Skeletal muscle satellite cell (primary cell): ENCODE data around the gene ASB18.

Experiments
- H3K27me3 ChIP-seq: 2 replicates; pipeline ENCODE4 v1.7.0; 2013; ENCODE audit warnings: low read length; ENCODE audit not compliant: control insufficient read depth, insufficient read depth
- H3K36me3 ChIP-seq: 2 replicates; pipeline ENCODE4 v1.7.0; 2013; ENCODE audit warnings: mild to moderate bottlenecking, control low read depth, low read length; ENCODE audit not compliant: insufficient read depth
- H3K4me1 ChIP-seq: 2 replicates; pipeline ENCODE4 v1.7.0; 2013; ENCODE audit warnings: low read length; ENCODE audit not compliant: control insufficient read depth, insufficient read depth
- H3K4me2 ChIP-seq: 2 replicates; pipeline ENCODE4 v1.7.0; 2013; ENCODE audit warnings: mild to moderate bottlenecking, low read length
- H3K4me3 ChIP-seq: 2 replicates; pipeline ENCODE4 v1.7.0; 2013; ENCODE audit warnings: low read length
- H3K9ac ChIP-seq: 2 replicates; pipeline ENCODE4 v1.7.0; 2013; ENCODE audit warnings: mild to moderate bottlenecking, low read depth, low read length, moderate library complexity
- H3K9me3 ChIP-seq: replicated peaks from 2 replicates; pipeline ENCODE4 v1.7.0; 2013; ENCODE audit warnings: mild to moderate bottlenecking, control low read depth, low read length

Gene ASB18

DNA sequence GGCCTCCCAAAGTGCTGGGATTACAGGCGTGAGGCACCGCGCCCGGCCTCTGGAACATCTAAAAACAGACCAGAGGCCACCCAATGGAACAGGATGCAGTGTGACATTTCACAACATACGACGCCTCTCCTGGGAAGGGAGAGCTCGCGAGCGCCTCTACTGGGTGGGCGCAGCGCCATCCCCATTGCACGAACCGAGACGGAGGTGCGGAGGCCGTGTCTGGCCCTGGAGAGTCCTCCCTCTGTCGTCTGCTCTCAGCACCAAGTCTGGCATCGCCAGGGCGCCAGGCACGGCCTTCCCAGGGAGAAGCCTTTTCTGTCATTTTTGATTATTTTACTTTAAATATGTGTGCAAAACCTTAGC is 86.6 kb downstream of the ASB18 start:
- Histone ChIP-seq H3K27me3 (peaks cover 23% of the 10 kb centered on the region), H3K9ac (no peak overlapping the region), H3K4me3 (no peak overlapping the region)

DNA sequence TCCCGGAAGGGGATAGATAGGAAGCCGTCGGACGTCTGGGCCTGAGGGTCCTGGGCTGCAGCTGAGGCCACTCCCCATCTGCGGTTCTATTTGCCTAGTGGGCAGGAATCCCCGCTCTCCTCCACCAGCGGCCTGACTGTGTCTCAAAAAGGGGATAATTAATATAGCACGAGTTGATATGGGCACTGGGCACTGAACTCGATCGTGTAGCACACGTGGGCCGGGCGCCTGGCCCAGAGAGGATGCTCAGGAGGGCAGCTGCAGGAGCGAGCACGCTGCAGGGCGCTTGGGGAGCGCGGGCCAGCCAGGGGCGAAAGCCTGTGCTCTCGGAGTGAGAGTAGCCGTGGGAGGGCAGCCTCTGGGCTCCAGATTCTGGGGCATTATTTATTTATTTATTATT is 87.3 kb downstream of the ASB18 start:
- Histone ChIP-seq H3K9ac (no peak overlapping the region), H3K27me3 (peaks cover 29% of the 10 kb centered on the region), H3K4me3 (no peak overlapping the region), H3K36me3 (no peaks in the 10 kb centered on the region), H3K9me3 (no peaks in the 10 kb centered on the region), H3K4me1 (peaks cover 33% of the 10 kb centered on the region), H3K4me2 (no peak overlapping the region)

More for the DNA sequence above, 86.6 kb downstream of the ASB18 start:
- Histone ChIP-seq H3K9me3 (no peaks in the 10 kb centered on the region), H3K4me1 (peaks cover 33% of the 10 kb centered on the region), H3K36me3 (no peaks in the 10 kb centered on the region), H3K4me2 (peak overlapping the region; percentile 88)

DNA sequence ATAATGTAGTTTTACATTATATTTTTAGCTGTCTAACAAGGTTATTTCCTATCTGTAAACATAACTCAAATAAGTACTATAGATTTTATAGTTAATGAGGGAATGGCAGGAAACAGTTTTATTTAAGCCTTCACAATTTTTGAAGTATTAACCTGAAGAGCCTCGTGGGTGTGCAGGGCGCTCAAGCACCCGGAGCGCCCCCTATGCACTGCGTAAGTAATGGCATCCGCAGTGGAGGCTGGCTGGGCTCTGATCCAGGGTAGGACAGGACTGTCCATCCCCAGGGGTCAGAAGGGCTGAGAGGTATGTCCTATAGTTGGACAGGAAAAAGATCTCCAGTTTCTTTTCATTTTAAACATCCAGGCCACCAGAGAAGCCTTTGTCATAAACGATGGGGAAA is 87.8 kb downstream of the ASB18 start:
- Histone ChIP-seq H3K36me3 (no peaks in the 10 kb centered on the region), H3K4me3 (no peak overlapping the region), H3K4me1 (peaks cover 33% of the 10 kb centered on the region), H3K27me3 (peaks cover 35% of the 10 kb centered on the region), H3K9me3 (no peaks in the 10 kb centered on the region), H3K9ac (no peak overlapping the region), H3K4me2 (no peak overlapping the region)

DNA sequence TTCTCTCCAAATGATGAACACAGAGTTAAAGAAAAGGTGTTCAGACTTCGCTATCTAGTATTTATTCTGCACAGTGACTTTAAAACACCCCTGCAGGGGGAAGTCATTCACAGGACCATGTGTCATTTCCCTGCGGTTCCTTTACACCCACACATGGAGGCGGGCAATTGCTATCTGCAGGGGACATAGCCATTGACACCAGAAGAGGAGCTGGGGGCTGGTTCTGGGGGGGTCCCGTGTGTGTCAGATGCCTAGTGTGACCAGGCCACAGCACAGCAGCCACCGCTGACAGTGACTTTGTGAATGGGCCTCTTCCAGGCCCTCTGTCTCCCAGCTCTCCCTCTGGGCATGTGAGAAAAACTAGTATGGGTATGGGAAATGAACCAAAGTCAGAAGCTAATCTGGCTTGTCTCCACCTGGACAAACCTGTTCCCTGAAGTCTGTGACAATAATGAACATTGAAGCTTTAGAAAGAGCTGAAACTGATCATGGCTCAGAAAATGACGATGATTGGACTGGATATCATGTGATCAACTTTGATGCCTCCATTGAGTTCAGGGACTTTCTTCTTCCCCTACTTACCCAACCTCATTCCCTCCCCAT is 88.6 kb downstream of the ASB18 start:
- no peak overlapping the region for H3K4me3 ChIP-seq
- peaks cover 33% of the 10 kb centered on the region for H3K4me1 ChIP-seq
- no peaks in the 10 kb centered on the region for H3K9me3 ChIP-seq
- H3K36me3 ChIP-seq = no peaks in the 10 kb centered on the region
- H3K9ac ChIP-seq = peak overlapping the region; percentile 29
- H3K27me3 ChIP-seq = peaks cover 42% of the 10 kb centered on the region
- H3K4me2 ChIP-seq = no peak overlapping the region

DNA sequence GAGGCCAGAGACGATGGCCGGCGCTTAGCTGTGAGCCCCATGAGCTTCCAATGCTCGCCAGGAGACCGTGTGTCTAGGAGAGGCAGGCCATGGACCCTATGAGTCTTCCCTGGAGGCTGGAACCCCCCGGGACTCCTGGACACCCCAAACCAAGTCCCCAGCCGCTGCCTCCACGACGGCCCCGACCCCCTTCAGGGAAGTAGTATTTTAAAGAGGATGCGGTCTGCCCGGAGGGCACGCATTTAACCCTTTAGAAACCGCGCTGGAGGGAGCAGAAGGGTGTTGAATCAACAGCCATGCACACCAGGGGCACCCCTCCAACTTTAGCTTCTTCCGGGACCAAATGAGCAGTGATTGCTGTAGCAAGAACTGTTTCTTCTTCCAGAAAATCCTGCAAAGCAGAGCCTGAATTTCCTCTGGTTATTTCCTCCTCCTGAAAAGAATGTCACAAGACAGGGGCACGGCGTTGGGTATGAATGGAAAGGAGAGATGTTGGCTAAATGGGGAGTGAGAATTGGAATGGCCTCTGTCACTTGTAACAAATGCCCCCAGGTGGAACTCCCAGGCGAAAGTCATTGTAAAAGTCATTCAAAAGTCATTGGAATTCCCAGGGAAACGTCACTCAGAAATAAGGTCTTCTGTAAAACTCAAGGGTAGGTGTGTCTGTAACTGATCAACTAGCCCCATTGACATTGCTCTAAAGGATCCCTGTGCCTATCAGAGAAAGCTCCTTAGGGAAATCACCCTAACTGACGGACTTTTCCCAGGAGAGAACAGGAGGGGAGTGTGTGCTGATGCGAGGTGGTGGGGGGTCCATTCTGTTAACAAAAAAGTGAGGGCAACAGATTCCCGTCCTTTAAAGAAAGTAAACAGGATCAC is 90.2 kb downstream of the ASB18 start:
- no peaks in the 10 kb centered on the region for H3K9me3 ChIP-seq
- H3K27me3 ChIP-seq = peaks cover 59% of the 10 kb centered on the region
- H3K36me3 ChIP-seq = no peaks in the 10 kb centered on the region
- H3K4me3 ChIP-seq = no peak overlapping the region
- peak overlapping the region; percentile 51 for H3K9ac ChIP-seq
- H3K4me2 ChIP-seq = no peak overlapping the region
- peaks cover 17% of the 10 kb centered on the region for H3K4me1 ChIP-seq

DNA sequence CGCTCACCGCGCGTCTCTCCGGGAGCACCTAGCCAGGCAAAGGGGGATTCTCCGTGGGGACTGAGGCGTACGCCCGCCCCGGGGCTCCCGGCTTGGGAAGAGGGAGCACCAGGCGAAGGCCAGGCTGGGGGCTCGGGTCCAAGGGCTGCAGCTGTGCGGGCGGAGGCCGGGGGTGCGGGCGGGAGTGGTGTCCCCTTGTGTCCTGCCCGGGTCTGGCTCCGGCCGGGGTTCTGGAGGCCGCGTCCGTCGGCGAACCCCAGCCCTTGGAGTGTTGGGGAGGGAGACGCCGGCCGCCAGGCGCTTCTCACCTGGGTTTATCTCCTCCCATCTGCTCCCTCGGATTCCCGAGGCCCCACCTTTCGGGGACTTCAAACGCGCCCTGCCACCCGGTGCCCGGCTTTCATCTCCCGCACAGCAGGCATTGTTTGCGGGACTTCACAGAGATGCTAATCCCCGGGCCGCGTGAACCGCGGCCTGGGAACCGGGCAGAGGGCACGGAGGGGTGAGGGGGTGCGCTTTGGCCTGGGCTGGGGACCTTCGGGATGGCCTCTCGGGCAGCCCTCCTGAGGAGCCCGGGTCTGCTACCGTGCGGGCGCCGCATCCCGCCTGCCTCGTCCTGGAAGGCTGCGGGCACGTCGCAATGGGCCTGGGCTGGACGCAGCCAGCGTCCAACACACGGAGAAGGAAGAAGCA is 91.0 kb downstream of the ASB18 start:
- Histone ChIP-seq H3K4me1 (peaks cover 17% of the 10 kb centered on the region), H3K9ac (no peak overlapping the region), H3K4me3 (no peak overlapping the region), H3K36me3 (no peaks in the 10 kb centered on the region), H3K9me3 (no peaks in the 10 kb centered on the region), H3K4me2 (no peak overlapping the region), H3K27me3 (peaks cover 67% of the 10 kb centered on the region)

DNA sequence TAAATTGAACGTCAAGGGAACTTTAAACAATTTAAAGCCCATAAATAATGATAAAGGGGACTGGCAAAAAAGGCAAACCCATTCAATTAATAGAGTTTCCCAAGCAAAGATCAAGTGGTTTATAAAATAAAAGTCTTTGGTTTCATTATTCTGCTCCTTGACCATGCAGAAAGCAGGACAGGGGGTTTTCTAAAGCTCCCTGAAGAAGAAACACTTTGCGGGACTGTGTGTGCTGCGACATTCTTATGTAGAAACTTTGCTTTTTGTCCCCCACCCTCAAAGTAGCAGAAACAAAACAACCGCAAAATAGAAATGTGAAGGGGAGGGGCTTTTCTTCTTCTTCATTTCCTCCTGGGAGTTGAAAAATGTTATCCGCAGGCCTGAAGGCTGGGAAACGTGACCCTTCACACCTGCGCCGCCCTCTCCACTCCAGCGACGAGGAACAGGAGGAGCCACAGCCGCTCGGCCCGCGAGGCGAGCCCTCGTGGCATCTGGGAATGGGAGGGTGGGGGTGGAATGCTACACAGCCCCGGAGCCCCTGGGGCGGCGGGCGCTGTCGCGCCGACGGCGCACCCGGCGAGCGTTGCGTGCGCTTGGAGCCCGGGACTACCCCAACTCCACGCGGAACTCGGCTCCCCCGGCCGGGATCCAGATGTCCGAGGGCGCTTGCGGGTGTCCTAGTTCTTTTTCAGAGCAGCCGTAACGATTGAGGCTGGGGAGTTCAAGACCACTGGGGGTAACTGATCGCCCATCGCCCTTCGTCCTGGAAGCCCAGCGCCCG is 91.8 kb downstream of the ASB18 start:
- Histone ChIP-seq H3K27me3 (peaks cover 72% of the 10 kb centered on the region), H3K9ac (no peak overlapping the region)

DNA sequence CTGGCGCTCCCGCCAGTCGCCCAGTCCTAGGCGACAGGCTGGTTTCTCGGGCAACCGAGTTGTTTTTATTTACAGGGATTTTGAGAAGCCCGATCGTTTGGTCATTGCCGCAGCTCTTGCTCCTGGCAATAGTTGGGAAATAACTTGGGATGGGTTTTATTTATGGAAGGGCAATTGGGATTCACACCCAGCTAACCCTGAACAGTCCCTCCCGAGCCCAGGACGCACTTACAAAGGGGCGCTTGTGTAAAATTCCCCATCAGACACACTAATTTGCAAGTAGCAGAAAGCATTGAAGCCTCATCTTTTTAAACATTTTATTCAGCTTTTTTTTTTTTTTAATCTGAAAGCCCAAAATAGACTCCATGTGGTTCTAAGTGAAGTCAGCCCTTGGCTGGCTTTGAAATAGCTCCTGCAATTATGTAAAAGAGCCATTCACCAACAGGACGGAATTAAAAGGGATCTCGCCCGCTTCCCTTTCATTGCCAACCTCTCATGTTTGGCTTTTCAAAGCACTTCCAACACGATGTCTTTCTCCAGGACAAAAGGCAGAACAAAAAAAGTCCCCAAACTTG is 92.4 kb downstream of the ASB18 start:
- Histone ChIP-seq H3K4me3 (no peak overlapping the region), H3K27me3 (peaks cover 79% of the 10 kb centered on the region), H3K9me3 (no peaks in the 10 kb centered on the region), H3K4me1 (peaks cover 27% of the 10 kb centered on the region), H3K36me3 (no peaks in the 10 kb centered on the region), H3K4me2 (peak overlapping the region; percentile 44), H3K9ac (no peak overlapping the region)

More for the DNA sequence above, 91.8 kb downstream of the ASB18 start:
- peaks cover 21% of the 10 kb centered on the region for H3K4me1 ChIP-seq
- no peak overlapping the region for H3K4me2 ChIP-seq
- H3K36me3 ChIP-seq = no peaks in the 10 kb centered on the region
- H3K4me3 ChIP-seq = no peak overlapping the region
- H3K9me3 ChIP-seq = no peaks in the 10 kb centered on the region

DNA sequence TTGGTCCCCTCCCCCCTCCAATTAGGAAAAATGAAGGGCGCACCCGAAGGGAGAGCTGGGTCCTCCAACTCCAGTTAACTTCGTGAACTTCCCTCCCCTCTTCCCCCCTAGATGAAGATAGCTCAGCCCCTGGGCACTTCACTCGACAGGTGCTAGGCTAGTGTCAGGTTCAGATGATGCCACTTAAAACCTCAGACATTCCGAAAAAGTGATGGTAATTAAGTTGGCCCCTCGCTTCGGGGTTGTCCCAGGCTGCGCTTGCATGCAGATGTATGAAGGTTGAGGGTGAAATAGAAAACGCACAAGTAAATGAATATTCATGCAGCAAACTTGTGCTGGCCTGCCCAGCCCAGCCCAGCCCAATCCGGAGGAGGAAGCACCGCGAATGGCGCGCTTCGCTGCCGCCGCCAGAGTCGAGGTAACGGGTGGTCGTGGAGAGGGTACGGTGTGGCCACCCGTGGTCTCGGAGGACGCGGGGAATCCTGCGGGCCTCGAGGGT is 93.0 kb downstream of the ASB18 start:
- peak overlapping the region; percentile 44 for H3K4me2 ChIP-seq
- H3K4me3 ChIP-seq = no peak overlapping the region
- peaks cover 84% of the 10 kb centered on the region for H3K27me3 ChIP-seq
- peaks cover 32% of the 10 kb centered on the region for H3K4me1 ChIP-seq
- H3K9me3 ChIP-seq = no peaks in the 10 kb centered on the region
- no peaks in the 10 kb centered on the region for H3K36me3 ChIP-seq
- no peak overlapping the region for H3K9ac ChIP-seq

DNA sequence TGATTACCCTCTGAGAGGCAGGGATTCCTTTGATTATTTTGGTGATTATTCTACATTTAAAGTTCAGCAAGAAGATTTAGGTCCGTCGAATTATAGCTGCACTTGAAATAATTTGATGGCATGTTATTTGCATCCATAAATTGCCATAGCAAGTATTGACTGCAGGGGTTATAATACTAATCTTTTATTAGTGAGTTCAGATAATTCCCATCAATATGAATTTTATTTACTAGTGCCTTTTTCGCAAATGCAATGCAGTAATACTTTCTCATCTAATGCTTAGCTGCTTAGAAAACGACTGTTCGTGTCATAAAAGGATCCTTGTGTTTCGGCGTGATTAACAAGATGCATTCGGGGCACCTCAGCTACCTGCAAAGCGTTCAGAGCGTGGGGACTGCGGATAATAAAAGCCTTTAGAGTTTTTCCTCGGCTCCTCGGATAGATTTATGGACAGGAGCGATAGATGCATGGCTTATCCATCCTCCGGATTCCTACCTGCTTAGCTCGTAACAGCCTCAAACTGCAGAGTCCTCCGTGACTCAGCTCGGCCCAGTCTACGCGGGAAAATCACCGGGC is 93.5 kb downstream of the ASB18 start:
- no peaks in the 10 kb centered on the region for H3K9me3 ChIP-seq
- no peaks in the 10 kb centered on the region for H3K36me3 ChIP-seq
- peaks cover 31% of the 10 kb centered on the region for H3K4me1 ChIP-seq
- H3K27me3 ChIP-seq = peaks cover 90% of the 10 kb centered on the region
- H3K4me2 ChIP-seq = no peak overlapping the region
- no peak overlapping the region for H3K4me3 ChIP-seq
- H3K9ac ChIP-seq = no peak overlapping the region
